Keratinocyte (primary cell): ENCODE data around the gene AGAP1. TPM values are rescaled to one million over a fixed set of nuclear protein-coding genes. Genes with fewer than 3 reads are reported as not detected.

Source experiments
- DNase-seq: peaks from one replicate; pipeline ENCODE4 v3.0.0-alpha.2; 2011; ENCODE audit warnings: low read depth, missing footprints, low spot score
- FAIRE-seq: peaks from 2 replicates; lab custom pipeline; 2011; peaks lifted over from hg19 to GRCh38; lab: Jason Lieb, UNC
- H2AFZ ChIP-seq: 2 replicates; pipeline ENCODE4 v1.6.0; 2012; ENCODE audit warnings: low read length, control low read depth, inconsistent platforms; ENCODE audit not compliant: control insufficient read depth
- H3K27ac ChIP-seq: 2 replicates; pipeline ENCODE4 v1.5.1; 2011; ENCODE audit warnings: low read length; ENCODE audit not compliant: control insufficient read depth, insufficient read depth
- H3K27me3 ChIP-seq: 3 replicates; pipeline ENCODE4 v1.6.0; 2011; ENCODE audit warnings: low read length; ENCODE audit not compliant: control insufficient read depth, insufficient read depth; ENCODE audit errors: extremely low read depth
- H3K36me3 ChIP-seq, 2 experiments: 2 replicates in 1 of 2; 3 replicates in 1 of 2; pipeline ENCODE4 v1.5.1; 2011; ENCODE audit warnings: low read length in 2 of 2, mild to moderate bottlenecking in 1 of 2; ENCODE audit not compliant: control insufficient read depth in 2 of 2, insufficient read depth in 2 of 2; ENCODE audit errors: extremely low read depth in 1 of 2
- H3K4me1 ChIP-seq: 3 replicates; pipeline ENCODE4 v1.5.1; 2011; ENCODE audit warnings: low read length; ENCODE audit not compliant: control insufficient read depth, insufficient read depth; ENCODE audit errors: extremely low read depth
- H3K4me2 ChIP-seq: 3 replicates; pipeline ENCODE4 v1.6.0; 2011; ENCODE audit warnings: low read depth, low read length; ENCODE audit not compliant: control insufficient read depth, insufficient read depth; ENCODE audit errors: extremely low read depth
- H3K4me3 ChIP-seq, 3 experiments: fragments of 200-600 bp in 1 of 3; sonication (generic) in 1 of 3; 2 replicates in 2 of 3; 3 replicates in 1 of 3; pipeline ENCODE4 v1.5.1; 2011 to 2016; ENCODE audit warnings: low read length in 3 of 3, mild to moderate bottlenecking in 3 of 3, control low read depth in 2 of 3, inconsistent platforms in 1 of 3, low read depth in 1 of 3, mixed read lengths in 1 of 3, mixed run types in 1 of 3, moderate library complexity in 1 of 3; ENCODE audit not compliant: control insufficient read depth in 2 of 3, insufficient read depth in 2 of 3; ENCODE audit errors: extremely low read depth in 1 of 3
- H3K79me2 ChIP-seq: 2 replicates; pipeline ENCODE4 v1.6.0; 2012; ENCODE audit warnings: low read length; ENCODE audit not compliant: control insufficient read depth, insufficient read depth
- H3K9ac ChIP-seq: 3 replicates; pipeline ENCODE4 v1.6.0; 2011; ENCODE audit warnings: low read length; ENCODE audit not compliant: control insufficient read depth, insufficient read depth; ENCODE audit errors: extremely low read depth
- H3K9me1 ChIP-seq: 3 replicates; pipeline ENCODE4 v1.6.0; 2011; ENCODE audit warnings: low read length; ENCODE audit not compliant: control insufficient read depth, insufficient read depth; ENCODE audit errors: extremely low read depth
- H3K9me3 ChIP-seq: 2 replicates; pipeline ENCODE4 v1.5.1; 2012; ENCODE audit warnings: low read depth, low read length; ENCODE audit not compliant: control insufficient read depth
- H4K20me1 ChIP-seq: 3 replicates; pipeline ENCODE4 v1.6.0; 2011; ENCODE audit warnings: low read length; ENCODE audit not compliant: control insufficient read depth, insufficient read depth; ENCODE audit errors: extremely low read depth
- CTCF ChIP-seq, 3 experiments: IDR thresholded peaks in 1 of 3; conservative IDR thresholded peaks in 1 of 3; optimal IDR thresholded peaks in 1 of 3; 2 replicates in 2 of 3; 3 replicates in 1 of 3; pipeline versions ENCODE3 to v1.5.1; 2011; ENCODE audit warnings: low read length in 3 of 3, mild to moderate bottlenecking in 3 of 3, moderate library complexity in 2 of 3, control low read depth in 1 of 3, inconsistent platforms in 1 of 3; ENCODE audit not compliant: insufficient read depth in 2 of 3; ENCODE audit errors: extremely low read depth in 1 of 3
- EZH2 ChIP-seq: IDR thresholded peaks from one replicate; pipeline ENCODE4 v1.6.1; 2012; ENCODE audit warnings: inconsistent platforms, mild to moderate bottlenecking, low read length, moderate library complexity
- dilution Hi-C: fragments of 300-500 bp; cut with MboI; formaldehyde crosslinking; loops from one replicate; pipeline ENCODE4 v1.7.0; 2020; ENCODE audit warnings: low sequenced_read_pairs; ENCODE audit not compliant: extremely low pct_ligation_motif_present
- polyA plus RNA-seq, 5 experiments: library from polyadenylated mRNA; depleted of rRNA in 3 of 5; stranded (reverse) in 3 of 5; stranded (forward) in 1 of 5; unstranded in 1 of 5; fragments of >200 nt; gene quantifications; 1 replicate in 1 of 5; 2 replicates in 3 of 5; 3 replicates in 1 of 5; pipeline versions ENCODE4 v1.2.1 to v1.2.3, GENCODE V29; 2011 to 2012; ENCODE audit warnings: missing spikeins in 2 of 5, low read depth in 1 of 5, low replicate concordance in 1 of 5

AGAP1 gene
- polyA plus RNA-seq, 1 donor (not counting 4 experiments of a cell fraction or from before 2014, with no cell fraction given) = 12.6 TPM

GRCh38 chr2:236012155-236012554 is 518.3 kb downstream of the AGAP1 start:
- dilution Hi-C loops = no loop called here
- no peaks in the 10 kb centered on the region for H3K9me1 ChIP-seq
- H3K4me1 ChIP-seq = no peaks in the 10 kb centered on the region
- DNase-seq (no peak), FAIRE-seq (no peak)
- no peak overlapping the region for H3K9ac ChIP-seq
- no peaks in the 10 kb centered on the region for H3K36me3 ChIP-seq
- H3K27me3 ChIP-seq = no peaks in the 10 kb centered on the region
- TF ChIP-seq EZH2 = no peak
- TF ChIP-seq CTCF (optimal IDR thresholded peaks at IDR 0.05 in 1 of 3, IDR thresholded peaks at IDR 0.05 in 1 of 3, conservative IDR thresholded peaks at IDR 0.05 in 1 of 3; ENCODE audit: extremely low read depth in 1 of 3, insufficient read depth in 2 of 3, low read length in 3 of 3) = no peak
- no peak overlapping the region for H3K27ac ChIP-seq
- no peaks in the 10 kb centered on the region for H3K79me2 ChIP-seq
- H4K20me1 ChIP-seq = no peaks in the 10 kb centered on the region
- no peak overlapping the region for H3K4me2 ChIP-seq
- no peak overlapping the region for H2AFZ ChIP-seq
- H3K4me3 ChIP-seq = no peak overlapping the region
- no peaks in the 10 kb centered on the region for H3K9me3 ChIP-seq

GRCh38 chr2:236014408-236015131 is 520.7 kb downstream of the AGAP1 start:
- Histone ChIP-seq H3K4me1 (no peaks in the 10 kb centered on the region), H3K9ac (no peak overlapping the region), H3K79me2 (no peaks in the 10 kb centered on the region), H4K20me1 (no peaks in the 10 kb centered on the region), H3K4me3 (no peak overlapping the region), H3K27me3 (no peaks in the 10 kb centered on the region), H3K4me2 (no peak overlapping the region), H3K9me3 (no peaks in the 10 kb centered on the region), H3K36me3 (peaks cover 0 to 2% of the 10 kb centered on the region in 2 experiments), H3K9me1 (peaks cover 3% of the 10 kb centered on the region), H3K27ac (no peak overlapping the region), H2AFZ (no peak overlapping the region)
- dilution Hi-C loops = no loop called here
- FAIRE-seq (no peak), DNase-seq (no peak)
- TF ChIP-seq CTCF (optimal IDR thresholded peaks at IDR 0.05 in 1 of 3, IDR thresholded peaks at IDR 0.05 in 1 of 3, conservative IDR thresholded peaks at IDR 0.05 in 1 of 3; ENCODE audit: extremely low read depth in 1 of 3, insufficient read depth in 2 of 3, low read length in 3 of 3) = no peak
- TF ChIP-seq EZH2 = no peak
